ENCODE results near the gene CALHM6.

Gene CALHM6

GRCh38 chr6:116467514-116467913 is 6.3 kb downstream of the CALHM6 start:
- no peak for TF ChIP-seq CTCF (IDR thresholded peaks at IDR 0.05; ENCODE audit: low read depth, low read length, missing control alignments)
- no peak for DNase-seq (ENCODE audit: low read depth)
- no peak overlapping the region for H3K4me3 ChIP-seq (ENCODE audit: low read depth, low read length)

- H3K4me3 ChIP-seq (ENCODE audit: low read depth, low read length): no peak overlapping the region
- no peak for TF ChIP-seq CTCF (IDR thresholded peaks at IDR 0.05; ENCODE audit: low read depth, low read length, missing control alignments)
- no peak for DNase-seq (ENCODE audit: low read depth)
Measured at GRCh38 chr6:116468293-116468692, 7.1 kb downstream of the CALHM6 start.

GRCh38 chr6:116471531-116471930 is 10.4 kb downstream of the CALHM6 start:
- H3K4me3 ChIP-seq (ENCODE audit: low read depth, low read length): no peak overlapping the region
- DNase-seq (ENCODE audit: low read depth): no peak
- TF ChIP-seq CTCF (IDR thresholded peaks at IDR 0.05; ENCODE audit: low read depth, low read length, missing control alignments): no peak

GRCh38 chr6:116472706-116473105 is 11.5 kb downstream of the CALHM6 start:
- no peak for DNase-seq (ENCODE audit: low read depth)
- no peak for TF ChIP-seq CTCF (IDR thresholded peaks at IDR 0.05; ENCODE audit: low read depth, low read length, missing control alignments)
- no peak overlapping the region for H3K4me3 ChIP-seq (ENCODE audit: low read depth, low read length)

GRCh38 chr6:116475141-116475540 is 14.0 kb downstream of the CALHM6 start:
- DNase-seq (ENCODE audit: low read depth): no peak
- no peak for TF ChIP-seq CTCF (IDR thresholded peaks at IDR 0.05; ENCODE audit: low read depth, low read length, missing control alignments)
- H3K4me3 ChIP-seq (ENCODE audit: low read depth, low read length): no peak overlapping the region

- DNase-seq (ENCODE audit: low read depth): peak; percentile 57
- TF ChIP-seq CTCF (IDR thresholded peaks at IDR 0.05; ENCODE audit: low read depth, low read length, missing control alignments): no peak
Measured at GRCh38 chr6:116476002-116476678, 15.0 kb downstream of the CALHM6 start.

GRCh38 chr6:116482780-116483179 is 21.6 kb downstream of the CALHM6 start:
- no peak for DNase-seq (ENCODE audit: low read depth)
- H3K4me3 ChIP-seq (ENCODE audit: low read depth, low read length): no peak overlapping the region
- TF ChIP-seq CTCF (IDR thresholded peaks at IDR 0.05; ENCODE audit: low read depth, low read length, missing control alignments): no peak

More at GRCh38 chr6:116476002-116476678, 15.0 kb downstream of the CALHM6 start:
- no peak overlapping the region; the same call in 1 of the 2 replicates for H3K4me3 ChIP-seq (ENCODE audit: low read depth, low read length)

Measured in GM12864 (cell line).